GM23338 (cell line): ENCODE measurements around the gene CNTNAP2. TPM values are rescaled to one million over a fixed set of nuclear protein-coding genes. Genes with fewer than 3 reads are reported as not detected.

Source experiments
- ATAC-seq: fragments of 200-7000 bp; cut with Tn5 transposase; 3 replicates; pipeline ENCODE4 v1.9.1; 2020
- DNase-seq: peaks from one replicate; pipeline ENCODE4 v3.0.0-alpha.2; 2015; ENCODE audit warnings: low spot score
- H2AFZ ChIP-seq: fragments of 200-600 bp; sonication (generic); 2 replicates; pipeline ENCODE4 v1.8.0; 2016; ENCODE audit warnings: antibody characterized with exemption, mild to moderate bottlenecking, moderate library complexity
- H3F3A ChIP-seq: fragments of 200-600 bp; sonication (generic); replicated peaks from 2 replicates; pipeline ENCODE4 v1.8.0; 2017; ENCODE audit warnings: antibody characterized with exemption, mixed run types, low read depth
- H3K27ac ChIP-seq: fragments of 200-600 bp; sonication (generic); 2 replicates; pipeline ENCODE4 v1.6.1; 2016; ENCODE audit warnings: low read depth
- H3K27me3 ChIP-seq: fragments of 200-600 bp; sonication (generic); 2 replicates; pipeline ENCODE4 v1.8.0; 2016; ENCODE audit warnings: mild to moderate bottlenecking, mixed run types, moderate library complexity; ENCODE audit not compliant: insufficient read depth
- H3K36me3 ChIP-seq: fragments of 200-600 bp; sonication (generic); 2 replicates; pipeline ENCODE4 v1.8.0; 2016; ENCODE audit warnings: mild to moderate bottlenecking; ENCODE audit not compliant: insufficient read depth
- H3K4me1 ChIP-seq: fragments of 200-600 bp; sonication (generic); 2 replicates; pipeline ENCODE4 v1.8.0; 2016; ENCODE audit warnings: mild to moderate bottlenecking, moderate library complexity; ENCODE audit not compliant: insufficient read depth
- H3K4me2 ChIP-seq: fragments of 200-600 bp; sonication (generic); 2 replicates; pipeline ENCODE4 v1.7.1; 2017; ENCODE audit warnings: mixed run types
- H3K4me3 ChIP-seq: fragments of 200-600 bp; sonication (generic); 2 replicates; pipeline ENCODE4 v1.6.1; 2016; ENCODE audit warnings: mixed run types
- H3K79me2 ChIP-seq: fragments of 200-600 bp; sonication (generic); replicated peaks from 2 replicates; pipeline ENCODE4 v1.8.0; 2017; ENCODE audit warnings: mild to moderate bottlenecking; ENCODE audit not compliant: insufficient read depth
- H3K9me2 ChIP-seq: fragments of 200-600 bp; sonication (generic); 2 replicates; pipeline ENCODE4 v1.8.0; 2017; ENCODE audit not compliant: insufficient read depth
- H4K20me1 ChIP-seq: fragments of 200-600 bp; sonication (generic); replicated peaks from 2 replicates; pipeline ENCODE4 v1.8.0; 2017; ENCODE audit warnings: mild to moderate bottlenecking; ENCODE audit not compliant: insufficient read depth
- H3K27ac Mint-ChIP-seq: 2 replicates; pipeline ENCODE4 v1.8.0; 2020; ENCODE audit warnings: inconsistent platforms, mild to moderate bottlenecking, moderate library complexity, mixed read lengths
- H3K27me3 Mint-ChIP-seq: 3 replicates; pipeline ENCODE4 v1.8.0; 2022; ENCODE audit warnings: low read depth, mild to moderate bottlenecking, moderate library complexity, mixed read lengths, inconsistent platforms; ENCODE audit not compliant: insufficient read depth, poor library complexity
- H3K36me3 Mint-ChIP-seq: 3 replicates; pipeline ENCODE4 v1.8.0; 2021; ENCODE audit warnings: low read depth, mild to moderate bottlenecking, inconsistent platforms, moderate library complexity, mixed read lengths
- H3K4me1 Mint-ChIP-seq: 3 replicates; pipeline ENCODE4 v1.8.0; 2020; ENCODE audit warnings: mild to moderate bottlenecking, inconsistent platforms, mixed read lengths
- H3K4me3 Mint-ChIP-seq: 3 replicates; pipeline ENCODE4 v1.8.0; 2021; ENCODE audit warnings: moderate library complexity, mild to moderate bottlenecking, inconsistent platforms, mixed read lengths
- H3K9me3 Mint-ChIP-seq: 3 replicates; pipeline ENCODE4 v1.8.0; 2020; ENCODE audit warnings: moderate library complexity, mild to moderate bottlenecking, inconsistent platforms, mixed read lengths
- CREB1 ChIP-seq: fragments of 250-450 bp; sonication (Bioruptor Pico); IDR thresholded peaks from 2 replicates; pipeline ENCODE4 v1.5.0; 2020; ENCODE audit warnings: low read depth, mild to moderate bottlenecking, moderate library complexity
- EZH2 ChIP-seq: fragments of 200-600 bp; sonication (generic); IDR thresholded peaks from one replicate; pipeline ENCODE4 v1.8.0; 2017; ENCODE audit warnings: antibody characterized with exemption, mild to moderate bottlenecking, low read depth; ENCODE audit not compliant: unreplicated experiment
- EZH2phosphoT487 ChIP-seq: fragments of 200-600 bp; sonication (generic); IDR thresholded peaks from one replicate; pipeline ENCODE4 v1.8.1; 2018; ENCODE audit warnings: antibody characterized with exemption; ENCODE audit not compliant: unreplicated experiment
- JUNB ChIP-seq: IDR thresholded peaks from one replicate; pipeline ENCODE4 v1.6.1; 2016; ENCODE audit warnings: antibody characterized with exemption; ENCODE audit not compliant: unreplicated experiment
- NANOG ChIP-seq: IDR thresholded peaks from 2 replicates; pipeline ENCODE4 v1.6.1; 2016; ENCODE audit warnings: antibody characterized with exemption, borderline replicate concordance
- POLR2AphosphoS5 ChIP-seq: IDR thresholded peaks from 2 replicates; pipeline ENCODE4 v1.6.1; 2016; ENCODE audit warnings: antibody characterized with exemption, low read depth
- STAT1 ChIP-seq: IDR thresholded peaks from one replicate; pipeline ENCODE4 v1.6.1; 2016; ENCODE audit warnings: antibody characterized with exemption; ENCODE audit not compliant: unreplicated experiment
- ZNF114 ChIP-seq: fragments of 250-450 bp; sonication (Bioruptor Pico); IDR thresholded peaks from 2 replicates; pipeline ENCODE4 v1.5.0; 2020; ENCODE audit warnings: mild to moderate bottlenecking, moderate library complexity
- ZNF331 ChIP-seq: fragments of 250-450 bp; sonication (Bioruptor Pico); IDR thresholded peaks from 2 replicates; pipeline ENCODE4 v1.5.0; 2020; ENCODE audit warnings: low read depth, mild to moderate bottlenecking, moderate library complexity
- polyA plus RNA-seq: library from polyadenylated mRNA; unstranded; fragments of >200 nt; fragmentation: Nextera tagmentation; extraction: Ambion mirVana; gene quantifications from 2 replicates; pipeline ENCODE4 v1.2.1, GENCODE V29; 2016
- total RNA-seq: library from RNA; depleted of rRNA; stranded (reverse); fragments of >200 nt; shearing (Covaris generic); gene quantifications from 2 replicates; pipeline ENCODE4 v1.2.3, GENCODE V29; 2014
- TF ChIP-seq, protein P1 (sequence below): IDR thresholded peaks from one replicate; pipeline ENCODE4 v1.6.1; 2018; ENCODE audit warnings: antibody characterized with exemption; ENCODE audit not compliant: unreplicated experiment
- TF ChIP-seq, protein P2 (sequence below): IDR thresholded peaks from 2 replicates; pipeline ENCODE4 v1.6.1; 2016; ENCODE audit warnings: antibody characterized with exemption
- TF ChIP-seq, protein P3 (sequence below), 2 experiments: fragments of 200-600 bp in 1 of 2; sonication (generic) in 1 of 2; conservative IDR thresholded peaks; 2 replicates each; pipeline versions ENCODE4 v1.5.1 to v1.6.1; 2016 to 2017; ENCODE audit warnings: antibody characterized with exemption in 2 of 2, low read depth in 2 of 2, mild to moderate bottlenecking in 2 of 2, moderate library complexity in 1 of 2

CNTNAP2 gene
- total and polyA plus RNA-seq, 2 experiments from 2014 or later, result 38.2 to 61.3 TPM

DNA sequence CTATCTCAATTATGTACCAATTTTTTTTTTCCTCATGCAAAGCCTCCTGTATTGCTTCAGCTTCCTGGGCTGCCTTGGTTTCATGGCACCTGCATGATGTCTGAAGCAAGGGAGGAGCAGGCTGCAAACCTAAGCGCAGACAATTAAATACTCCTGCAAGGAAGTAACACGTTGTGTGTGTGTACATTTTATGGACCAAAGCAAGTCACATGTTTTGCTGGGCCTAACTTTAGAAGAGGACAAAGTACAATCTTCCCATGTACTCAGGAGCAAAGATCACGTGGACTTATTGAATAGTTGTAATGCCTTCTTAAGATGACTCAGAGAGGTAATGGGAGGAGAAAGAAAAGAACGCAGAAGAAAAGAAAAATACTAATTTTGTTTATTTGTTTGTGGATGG lies 1530.0 kb downstream of the CNTNAP2 start (continued):
- TF ChIP-seq, protein P1, sequence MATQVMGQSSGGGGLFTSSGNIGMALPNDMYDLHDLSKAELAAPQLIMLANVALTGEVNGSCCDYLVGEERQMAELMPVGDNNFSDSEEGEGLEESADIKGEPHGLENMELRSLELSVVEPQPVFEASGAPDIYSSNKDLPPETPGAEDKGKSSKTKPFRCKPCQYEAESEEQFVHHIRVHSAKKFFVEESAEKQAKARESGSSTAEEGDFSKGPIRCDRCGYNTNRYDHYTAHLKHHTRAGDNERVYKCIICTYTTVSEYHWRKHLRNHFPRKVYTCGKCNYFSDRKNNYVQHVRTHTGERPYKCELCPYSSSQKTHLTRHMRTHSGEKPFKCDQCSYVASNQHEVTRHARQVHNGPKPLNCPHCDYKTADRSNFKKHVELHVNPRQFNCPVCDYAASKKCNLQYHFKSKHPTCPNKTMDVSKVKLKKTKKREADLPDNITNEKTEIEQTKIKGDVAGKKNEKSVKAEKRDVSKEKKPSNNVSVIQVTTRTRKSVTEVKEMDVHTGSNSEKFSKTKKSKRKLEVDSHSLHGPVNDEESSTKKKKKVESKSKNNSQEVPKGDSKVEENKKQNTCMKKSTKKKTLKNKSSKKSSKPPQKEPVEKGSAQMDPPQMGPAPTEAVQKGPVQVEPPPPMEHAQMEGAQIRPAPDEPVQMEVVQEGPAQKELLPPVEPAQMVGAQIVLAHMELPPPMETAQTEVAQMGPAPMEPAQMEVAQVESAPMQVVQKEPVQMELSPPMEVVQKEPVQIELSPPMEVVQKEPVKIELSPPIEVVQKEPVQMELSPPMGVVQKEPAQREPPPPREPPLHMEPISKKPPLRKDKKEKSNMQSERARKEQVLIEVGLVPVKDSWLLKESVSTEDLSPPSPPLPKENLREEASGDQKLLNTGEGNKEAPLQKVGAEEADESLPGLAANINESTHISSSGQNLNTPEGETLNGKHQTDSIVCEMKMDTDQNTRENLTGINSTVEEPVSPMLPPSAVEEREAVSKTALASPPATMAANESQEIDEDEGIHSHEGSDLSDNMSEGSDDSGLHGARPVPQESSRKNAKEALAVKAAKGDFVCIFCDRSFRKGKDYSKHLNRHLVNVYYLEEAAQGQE, result no peak
- no peak for TF ChIP-seq STAT1
- TF ChIP-seq, protein P2, sequence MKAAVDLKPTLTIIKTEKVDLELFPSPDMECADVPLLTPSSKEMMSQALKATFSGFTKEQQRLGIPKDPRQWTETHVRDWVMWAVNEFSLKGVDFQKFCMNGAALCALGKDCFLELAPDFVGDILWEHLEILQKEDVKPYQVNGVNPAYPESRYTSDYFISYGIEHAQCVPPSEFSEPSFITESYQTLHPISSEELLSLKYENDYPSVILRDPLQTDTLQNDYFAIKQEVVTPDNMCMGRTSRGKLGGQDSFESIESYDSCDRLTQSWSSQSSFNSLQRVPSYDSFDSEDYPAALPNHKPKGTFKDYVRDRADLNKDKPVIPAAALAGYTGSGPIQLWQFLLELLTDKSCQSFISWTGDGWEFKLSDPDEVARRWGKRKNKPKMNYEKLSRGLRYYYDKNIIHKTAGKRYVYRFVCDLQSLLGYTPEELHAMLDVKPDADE, result no peak

DNA sequence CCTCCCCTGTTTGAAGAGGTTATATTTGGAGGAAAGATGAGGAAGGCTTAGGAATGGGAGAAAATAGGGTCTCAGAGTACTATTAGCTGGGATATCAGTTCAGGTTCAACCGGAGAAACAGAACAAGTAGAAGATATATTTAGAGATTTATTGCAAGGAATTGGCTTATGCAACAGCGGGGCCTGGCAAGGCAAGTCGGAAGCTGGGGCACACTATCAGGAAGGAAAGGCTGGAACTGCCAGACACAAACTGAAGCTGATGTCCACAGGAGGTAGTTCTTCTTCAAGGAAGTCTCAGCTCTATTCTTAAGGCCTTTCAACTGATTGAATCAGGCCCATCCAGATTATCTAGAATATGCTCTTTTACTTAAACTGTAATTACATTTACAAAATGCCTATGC lies 1534.4 kb downstream of the CNTNAP2 start:
- H3K4me3 Mint-ChIP-seq, result no peak overlapping the region
- H3K79me2 ChIP-seq, result no peaks in the 10 kb centered on the region
- peaks cover 10% of the 10 kb centered on the region for H3K4me1 ChIP-seq
- H3K27me3 Mint-ChIP-seq, result no peaks in the 10 kb centered on the region
- no peaks in the 10 kb centered on the region for H3K9me2 ChIP-seq
- H2AFZ ChIP-seq, result no peak overlapping the region
- peaks cover 12% of the 10 kb centered on the region for H3K4me1 Mint-ChIP-seq
- H3K36me3 ChIP-seq, result 0 out of 2 replicates have a peak, but pooled peaks cover 5% of the 10 kb centered on the region
- DNase-seq (no peak), ATAC-seq (no peak)
- no peak for TF ChIP-seq ZNF331
- no peak for TF ChIP-seq EZH2
- no peak for TF ChIP-seq EZH2phosphoT487
- TF ChIP-seq JUNB, result no peak
- TF ChIP-seq, protein P1, result no peak
- TF ChIP-seq NANOG, result no peak
- TF ChIP-seq, protein P3, sequence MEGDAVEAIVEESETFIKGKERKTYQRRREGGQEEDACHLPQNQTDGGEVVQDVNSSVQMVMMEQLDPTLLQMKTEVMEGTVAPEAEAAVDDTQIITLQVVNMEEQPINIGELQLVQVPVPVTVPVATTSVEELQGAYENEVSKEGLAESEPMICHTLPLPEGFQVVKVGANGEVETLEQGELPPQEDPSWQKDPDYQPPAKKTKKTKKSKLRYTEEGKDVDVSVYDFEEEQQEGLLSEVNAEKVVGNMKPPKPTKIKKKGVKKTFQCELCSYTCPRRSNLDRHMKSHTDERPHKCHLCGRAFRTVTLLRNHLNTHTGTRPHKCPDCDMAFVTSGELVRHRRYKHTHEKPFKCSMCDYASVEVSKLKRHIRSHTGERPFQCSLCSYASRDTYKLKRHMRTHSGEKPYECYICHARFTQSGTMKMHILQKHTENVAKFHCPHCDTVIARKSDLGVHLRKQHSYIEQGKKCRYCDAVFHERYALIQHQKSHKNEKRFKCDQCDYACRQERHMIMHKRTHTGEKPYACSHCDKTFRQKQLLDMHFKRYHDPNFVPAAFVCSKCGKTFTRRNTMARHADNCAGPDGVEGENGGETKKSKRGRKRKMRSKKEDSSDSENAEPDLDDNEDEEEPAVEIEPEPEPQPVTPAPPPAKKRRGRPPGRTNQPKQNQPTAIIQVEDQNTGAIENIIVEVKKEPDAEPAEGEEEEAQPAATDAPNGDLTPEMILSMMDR (conservative IDR thresholded peaks at IDR 0.05; ENCODE audit: low read depth in 2 of 2), result no peak
- TF ChIP-seq STAT1, result no peak
- TF ChIP-seq POLR2AphosphoS5, result no peak
- no peak for TF ChIP-seq ZNF114 (CRISPR knock-in tag)
- no peak for TF ChIP-seq CREB1 (CRISPR knock-in tag)
- TF ChIP-seq, protein P2, result no peak
- H3K4me3 ChIP-seq, result no peak overlapping the region
- no peak overlapping the region for H3K27ac Mint-ChIP-seq
- no peak overlapping the region for H3K4me2 ChIP-seq
- no peaks in the 10 kb centered on the region for H3K27me3 ChIP-seq
- peaks cover 8% of the 10 kb centered on the region; the same call in 2 of the 3 replicates for H3K9me3 Mint-ChIP-seq
- no peaks in the 10 kb centered on the region for H3K36me3 Mint-ChIP-seq
- H3K27ac ChIP-seq, result no peak overlapping the region
- no peaks in the 10 kb centered on the region for H3F3A ChIP-seq
- H4K20me1 ChIP-seq, result no peaks in the 10 kb centered on the region
